Astrocyte of the hippocampus (primary cell): ENCODE measurements around the gene CNTNAP2.
"Not testable (repeated sequence)": the region's sequence is repeated elsewhere in the genome, so short reads cannot be mapped to it uniquely, and the experiment has no call there.

Experiments
- DNase-seq: peaks from one replicate; pipeline ENCODE4 v3.0.0; 2011; ENCODE audit warnings: low read depth, low spot score

Gene CNTNAP2

DNA sequence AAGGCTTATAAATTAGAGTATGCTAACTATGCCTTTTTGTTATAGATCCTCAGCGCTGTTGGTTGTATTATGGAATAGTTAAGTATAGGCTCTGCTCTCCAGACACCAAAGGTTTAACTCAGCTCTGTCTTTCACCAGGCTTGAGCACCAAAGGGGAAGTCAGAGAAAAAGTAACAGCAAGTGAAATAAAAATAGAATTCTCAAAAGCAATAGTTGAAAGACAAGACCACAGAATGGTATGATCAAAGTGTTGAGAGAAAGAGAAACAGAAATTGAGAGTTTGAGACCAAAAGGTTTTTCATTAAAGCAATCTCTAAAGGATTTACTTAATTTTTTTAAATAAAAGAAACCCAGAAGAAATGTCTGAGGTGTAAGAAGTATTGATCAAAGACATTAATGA, 1944.1 kb downstream of the CNTNAP2 start:
- no peak for DNase-seq

DNA sequence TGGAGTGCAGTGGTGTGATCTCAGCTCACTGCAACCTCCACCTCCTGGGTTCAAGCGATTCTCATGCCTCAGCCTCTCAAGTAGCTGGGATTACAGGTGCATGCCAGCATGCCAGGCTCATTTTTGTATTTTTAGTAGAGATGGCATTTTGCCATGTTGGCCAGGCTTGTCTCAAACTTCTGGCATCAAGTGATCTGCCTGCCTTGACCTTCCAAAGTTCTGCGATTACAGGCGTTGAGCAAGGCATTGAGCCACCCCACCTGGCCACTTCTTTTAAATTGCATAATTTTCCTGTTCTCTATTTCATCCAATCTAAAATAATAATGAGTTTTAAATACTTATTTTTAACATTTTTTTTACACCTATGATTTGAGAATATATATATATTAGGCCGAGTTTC, 1961.5 kb downstream of the CNTNAP2 start:
- not testable (repeated sequence) for DNase-seq

DNA sequence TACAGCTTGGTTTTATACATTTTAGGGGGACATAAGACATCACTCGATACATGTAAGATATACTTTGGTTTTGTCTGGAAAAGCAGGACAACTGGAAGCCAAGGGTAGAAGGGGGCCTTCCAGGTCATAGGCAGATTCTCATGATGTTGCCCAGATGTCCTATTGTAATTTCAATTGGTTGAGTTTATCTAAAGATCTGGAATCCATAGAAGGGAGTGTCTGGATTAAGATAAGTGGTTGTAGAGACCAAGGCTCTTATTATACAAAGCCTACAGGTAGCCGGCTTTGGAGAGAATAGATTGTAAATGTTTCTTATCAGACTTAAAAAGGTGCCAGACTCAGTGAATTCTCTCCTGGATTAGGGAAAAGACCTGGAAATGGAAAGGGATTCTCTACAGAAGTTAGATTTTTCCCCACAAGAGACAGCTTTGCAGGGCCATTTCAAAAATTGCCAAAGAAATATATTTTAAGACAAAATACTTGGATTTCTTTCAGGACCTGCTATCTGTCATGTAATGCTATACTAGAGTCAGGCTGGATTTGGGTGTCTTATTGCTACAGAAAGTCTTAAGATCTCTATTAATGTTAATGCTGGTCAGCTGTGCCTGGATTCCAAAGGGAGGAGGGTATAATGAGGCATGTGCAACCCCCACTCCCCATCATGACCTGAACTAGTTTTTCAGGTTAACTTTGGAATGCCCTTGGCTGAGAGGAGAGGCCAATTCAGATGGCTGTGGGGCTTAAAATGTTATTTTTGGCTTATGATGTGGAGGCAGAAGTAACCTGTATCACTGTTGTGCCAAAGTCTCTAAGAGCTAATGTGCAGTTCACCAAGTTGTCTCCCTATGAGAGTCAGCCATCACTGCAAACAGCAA, 1962.8 kb downstream of the CNTNAP2 start:
- no peak for DNase-seq

DNA sequence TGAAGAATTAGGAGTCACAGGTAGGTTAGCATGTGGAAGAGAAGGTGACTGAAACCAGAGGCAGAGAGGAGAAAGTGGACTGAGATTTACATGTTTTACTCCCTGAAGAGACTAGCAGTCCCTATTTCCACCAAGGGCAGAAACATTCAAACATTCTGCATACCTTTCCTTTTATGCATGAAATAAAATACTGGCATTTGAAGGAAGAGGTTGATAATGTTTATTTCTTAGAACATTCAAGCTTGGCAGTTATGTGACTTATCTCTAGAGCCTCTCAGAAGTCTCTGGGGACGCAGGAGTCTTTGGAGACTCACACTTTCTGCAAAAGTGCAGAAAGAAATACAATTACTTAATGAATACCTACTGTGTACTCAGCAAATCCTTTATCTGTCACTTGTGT, 1966.8 kb downstream of the CNTNAP2 start:
- peak; percentile 9 for DNase-seq

DNA sequence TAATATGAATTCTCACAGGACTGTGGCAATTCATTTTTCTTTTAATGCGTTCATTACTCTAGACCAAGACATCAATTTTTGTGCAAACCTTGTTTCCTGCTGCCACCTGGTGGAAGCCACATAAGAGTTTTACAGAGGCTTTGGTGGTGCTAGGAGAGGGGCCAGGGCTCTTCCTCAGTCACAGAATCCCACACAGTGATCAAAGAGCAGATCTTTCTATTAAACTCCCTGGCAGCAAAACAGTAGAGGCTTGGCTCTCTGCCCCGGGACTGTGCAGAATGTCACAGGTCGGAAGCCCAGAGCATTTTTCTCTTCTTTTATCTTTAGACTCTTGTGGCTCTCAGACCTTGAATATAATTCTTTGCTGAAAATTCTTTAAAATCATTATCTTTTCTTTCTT, 1967.5 kb downstream of the CNTNAP2 start:
- peak; percentile 80 for DNase-seq

DNA sequence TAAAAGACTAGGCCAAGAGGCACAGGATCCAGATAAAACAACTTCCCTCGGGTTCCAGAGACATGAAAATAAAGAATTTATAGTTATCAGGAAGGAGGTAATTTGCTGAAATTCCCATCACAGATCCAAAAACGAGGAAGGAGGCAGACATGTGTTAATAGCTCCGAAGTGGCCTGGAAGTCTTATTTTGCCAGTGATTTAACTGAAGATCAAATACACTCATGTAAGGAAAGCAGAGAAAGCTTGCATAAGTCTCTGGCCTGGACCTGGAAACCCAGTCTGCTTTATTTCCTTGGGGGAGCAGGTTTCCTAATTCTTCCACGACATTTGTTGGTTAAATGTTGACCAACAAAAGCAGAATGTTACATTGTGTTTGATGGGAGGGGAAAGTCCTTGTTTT, 1975.3 kb downstream of the CNTNAP2 start:
- no peak for DNase-seq

DNA sequence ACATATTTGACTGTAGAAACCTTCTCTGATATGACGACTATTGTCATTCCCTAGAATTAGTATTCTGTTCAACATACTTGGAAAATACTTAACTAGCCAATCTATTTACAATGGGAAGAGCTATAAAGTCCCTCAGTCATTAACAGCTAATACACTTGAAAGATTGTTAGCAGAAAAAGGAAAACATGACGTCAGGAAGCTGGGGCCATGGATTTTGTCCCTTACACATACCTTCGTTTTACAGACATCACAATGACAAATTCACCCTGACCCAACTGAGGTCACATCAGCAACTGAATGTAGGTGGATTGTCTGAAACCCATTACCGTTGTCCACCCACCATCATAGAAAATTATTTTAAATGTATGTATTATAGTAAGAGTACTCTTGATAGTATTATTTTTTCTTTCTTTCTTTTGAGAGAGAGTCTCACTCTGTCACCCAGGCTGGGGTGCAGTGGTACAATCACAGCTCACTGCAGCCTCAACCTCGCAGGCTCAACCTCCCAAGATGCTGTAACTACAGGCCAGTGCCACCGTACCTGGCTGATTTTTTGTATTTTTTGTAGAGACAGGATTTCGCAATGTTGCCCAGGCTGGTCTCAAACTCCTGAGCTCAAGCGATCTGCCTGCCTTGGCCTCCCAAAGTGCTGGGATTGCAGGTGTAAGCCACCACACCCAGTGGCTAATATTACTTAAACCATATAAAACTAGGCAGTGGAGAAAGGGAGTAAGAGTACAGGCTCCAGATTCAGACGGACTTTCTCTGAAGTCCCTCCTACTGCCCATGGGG, 1977.0 kb downstream of the CNTNAP2 start:
- DNase-seq = no peak

DNA sequence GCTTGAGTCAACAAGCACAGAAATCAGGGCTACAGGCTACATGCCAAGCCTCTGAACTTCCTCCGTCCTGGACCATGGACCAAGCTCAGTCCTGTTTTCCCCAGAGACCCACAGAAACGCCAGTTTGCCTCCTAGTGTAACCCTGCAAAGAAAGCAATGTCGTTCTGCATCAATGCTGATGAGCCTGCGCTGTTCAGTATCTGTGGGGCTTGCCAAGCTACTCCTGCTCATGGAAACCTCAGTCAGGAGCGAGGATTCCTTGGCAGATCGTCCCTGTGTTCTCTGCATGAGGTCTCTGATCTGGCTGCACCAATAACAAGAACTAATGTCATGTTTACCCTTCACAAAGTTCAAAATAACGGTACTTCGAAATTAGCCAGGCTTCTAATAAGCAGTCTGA, 1978.5 kb downstream of the CNTNAP2 start:
- DNase-seq = peak; percentile 21

DNA sequence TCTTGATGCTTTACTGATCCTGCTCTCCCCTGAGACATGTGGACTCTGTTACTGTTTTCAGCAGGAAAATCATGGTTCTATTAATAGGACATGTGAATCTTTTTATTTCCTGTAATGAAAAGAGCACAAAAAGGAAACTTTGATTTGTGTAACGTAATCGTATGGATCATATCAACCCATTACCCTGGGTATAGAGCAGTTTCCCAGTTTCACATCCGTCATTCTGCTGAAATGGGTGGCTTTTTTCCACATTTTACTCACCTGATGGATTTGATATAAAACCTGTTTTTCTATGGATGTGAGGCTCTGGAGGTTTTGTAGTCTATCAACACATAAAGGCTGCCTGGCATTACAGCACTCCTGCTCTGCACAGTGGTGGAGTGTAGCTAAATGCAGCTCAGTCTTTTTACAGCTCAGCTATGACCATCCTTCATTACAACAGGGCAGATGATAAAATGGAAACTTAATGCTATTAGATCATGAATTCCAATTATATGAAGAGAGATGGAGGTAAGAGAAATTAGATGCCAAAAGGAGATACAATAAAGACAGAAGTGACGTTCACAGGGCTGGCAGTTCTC, 1987.6 kb downstream of the CNTNAP2 start:
- no peak for DNase-seq

DNA sequence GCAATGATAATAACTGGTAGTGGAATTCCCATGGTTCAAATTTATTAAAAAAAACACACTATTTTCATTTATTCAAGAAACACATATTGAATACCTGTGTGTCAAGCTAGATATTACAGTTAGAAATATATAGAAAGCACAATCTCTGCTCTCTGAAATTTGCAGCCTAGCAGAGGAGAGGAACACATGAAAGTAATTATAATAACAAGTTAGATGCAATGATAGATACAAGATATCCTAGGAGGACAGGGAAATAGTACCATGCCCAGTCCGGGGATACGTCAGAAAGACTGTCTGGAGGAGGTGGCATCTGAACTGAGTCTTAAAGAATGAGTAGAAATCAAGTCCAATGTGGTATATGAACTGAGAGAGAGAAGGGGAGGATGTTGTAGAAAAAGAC, 1988.3 kb downstream of the CNTNAP2 start:
- DNase-seq = no peak

DNA sequence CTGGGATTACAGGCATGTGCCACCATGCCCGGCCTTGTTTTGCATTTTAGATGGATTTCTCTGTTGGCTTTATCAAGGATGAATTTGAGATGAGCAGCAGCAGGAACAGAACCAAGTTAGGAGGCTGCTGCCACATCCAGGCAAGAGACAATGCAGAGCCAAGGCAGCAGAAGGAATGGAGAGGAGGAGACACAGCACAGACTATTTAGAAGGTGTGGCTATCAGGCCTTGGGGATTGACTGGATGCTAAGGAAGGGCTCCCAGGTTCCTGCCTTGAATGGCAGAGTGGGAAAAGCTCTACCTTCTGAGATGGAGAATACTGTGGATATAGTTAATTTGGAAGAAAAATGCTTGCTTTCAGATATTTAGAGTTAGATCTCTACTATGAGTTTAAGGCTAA, 1989.3 kb downstream of the CNTNAP2 start:
- DNase-seq = no peak

DNA sequence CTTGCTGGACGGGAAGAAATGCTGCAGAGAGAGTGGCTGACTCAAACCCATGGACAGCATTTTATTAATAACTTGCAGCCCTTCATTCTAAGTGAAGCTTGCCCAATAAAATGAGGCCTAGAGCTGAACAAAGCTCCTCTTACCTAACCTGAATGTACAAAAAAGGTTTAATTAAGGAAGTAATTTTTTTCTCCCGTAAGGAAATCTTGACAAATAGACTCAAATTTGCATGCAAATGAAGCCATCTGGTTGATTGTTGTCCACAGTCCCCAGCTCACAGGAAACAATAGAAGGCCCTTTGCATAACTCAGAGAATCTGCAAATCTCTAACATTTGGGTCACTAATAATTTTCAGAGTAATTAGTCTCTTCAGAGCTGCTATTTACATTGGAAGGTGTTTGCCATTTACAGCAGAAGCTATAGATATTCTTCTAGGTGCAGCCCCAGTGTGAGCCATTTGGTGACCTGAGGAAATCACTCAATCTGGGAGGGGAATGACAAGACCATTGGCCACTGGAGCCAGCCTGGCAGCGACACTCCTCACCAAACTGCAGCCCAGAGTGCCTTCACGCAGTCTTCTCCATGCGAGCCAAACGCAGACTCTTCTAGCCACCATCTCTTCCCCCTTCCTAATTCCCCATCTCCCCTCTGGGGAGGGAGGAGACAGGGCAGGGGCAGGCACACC, 1991.0 kb downstream of the CNTNAP2 start:
- DNase-seq = no peak

DNA sequence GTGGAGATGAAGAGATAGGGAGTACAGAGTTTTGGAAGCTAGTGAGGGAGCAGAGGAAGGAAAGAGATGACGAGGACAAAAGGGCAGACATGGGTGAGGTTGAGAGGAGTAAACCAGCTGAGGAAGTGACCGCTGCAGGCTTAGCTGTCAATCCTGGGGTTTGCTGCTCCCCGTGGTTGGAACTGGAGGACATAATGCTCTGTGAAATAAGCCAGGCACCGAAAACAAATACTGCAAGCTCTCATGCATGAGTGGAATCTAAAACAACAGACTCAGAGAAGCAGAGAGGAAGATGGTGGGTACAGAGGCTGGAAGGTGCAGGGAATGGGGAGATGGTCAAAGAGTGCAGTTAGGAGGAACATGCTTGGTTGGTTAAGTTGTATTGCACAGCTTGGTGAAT, 1991.8 kb downstream of the CNTNAP2 start:
- no peak for DNase-seq

DNA sequence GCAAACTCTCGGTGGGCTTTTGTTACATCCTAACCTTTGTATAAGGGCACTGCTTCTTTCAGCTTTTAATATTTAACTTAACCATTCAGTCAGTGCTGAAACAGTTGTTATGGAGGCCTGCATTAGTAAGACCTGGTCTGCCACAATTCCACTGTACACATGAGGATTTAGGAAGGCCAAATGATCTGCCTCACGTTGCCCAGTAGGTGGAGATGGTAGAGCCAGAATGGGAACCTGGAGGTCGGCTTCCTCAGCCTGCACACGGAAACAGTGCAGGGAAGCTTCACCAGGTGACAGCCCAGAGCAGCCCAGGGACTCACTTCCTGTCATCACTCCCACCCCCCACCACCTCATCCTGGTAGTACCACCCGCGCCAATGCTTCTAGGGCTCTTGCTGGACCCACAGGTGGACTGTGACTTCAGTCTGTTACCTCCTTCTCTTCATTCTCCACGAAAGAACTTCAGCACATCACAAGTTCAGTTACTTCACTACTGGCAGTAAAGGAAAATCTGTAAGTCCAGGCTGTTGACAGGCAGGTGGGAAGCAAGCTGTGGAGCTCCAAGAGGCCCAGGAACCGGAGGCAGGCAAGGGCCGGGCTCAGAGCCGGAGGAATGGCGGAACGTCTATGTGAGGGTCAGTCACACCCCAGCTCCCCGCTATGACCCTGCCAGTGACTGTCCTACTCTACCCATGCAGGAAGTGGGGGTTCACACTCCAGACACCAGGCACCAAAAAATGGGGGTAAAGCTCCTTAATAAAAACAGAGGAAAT, 1993.7 kb downstream of the CNTNAP2 start:
- DNase-seq = no peak

DNA sequence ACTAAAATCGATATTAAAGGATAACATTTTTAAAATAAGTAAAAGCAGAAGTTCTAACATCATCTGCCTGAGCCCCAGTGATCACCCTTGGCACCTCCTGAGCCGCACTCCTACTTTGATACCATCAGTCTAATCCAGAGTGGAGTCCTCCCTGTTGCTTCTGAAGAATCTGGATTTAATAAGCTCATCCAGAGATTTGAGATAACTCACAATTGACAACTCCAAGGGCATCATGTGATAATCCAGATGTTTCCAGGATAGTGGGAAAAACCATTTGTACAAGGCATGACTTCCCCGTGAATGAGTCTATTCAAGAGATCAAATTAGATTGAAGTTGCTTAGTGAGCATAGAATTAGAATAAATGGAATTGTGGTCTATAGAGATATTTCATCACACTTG, 1998.2 kb downstream of the CNTNAP2 start:
- no peak for DNase-seq

DNA sequence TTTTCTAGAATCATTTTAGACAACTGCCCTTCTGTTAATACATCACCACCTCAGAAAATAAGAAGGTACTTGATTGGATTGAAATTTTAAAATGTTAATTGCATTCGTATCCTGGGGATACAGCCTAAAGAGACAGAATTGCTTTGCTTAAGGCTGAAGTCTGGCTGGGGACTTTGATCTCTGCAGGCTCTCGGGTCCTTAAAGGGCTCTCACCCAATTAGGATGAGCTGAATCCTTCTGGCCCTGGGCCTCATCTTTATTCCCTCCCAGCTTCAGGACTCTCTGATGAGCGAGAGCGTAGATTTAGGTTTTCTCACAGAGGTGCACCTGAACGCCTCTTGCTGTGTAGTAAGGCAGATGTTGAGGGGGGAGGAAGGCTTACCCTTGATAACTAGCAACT, 1998.7 kb downstream of the CNTNAP2 start:
- DNase-seq = no peak

DNA sequence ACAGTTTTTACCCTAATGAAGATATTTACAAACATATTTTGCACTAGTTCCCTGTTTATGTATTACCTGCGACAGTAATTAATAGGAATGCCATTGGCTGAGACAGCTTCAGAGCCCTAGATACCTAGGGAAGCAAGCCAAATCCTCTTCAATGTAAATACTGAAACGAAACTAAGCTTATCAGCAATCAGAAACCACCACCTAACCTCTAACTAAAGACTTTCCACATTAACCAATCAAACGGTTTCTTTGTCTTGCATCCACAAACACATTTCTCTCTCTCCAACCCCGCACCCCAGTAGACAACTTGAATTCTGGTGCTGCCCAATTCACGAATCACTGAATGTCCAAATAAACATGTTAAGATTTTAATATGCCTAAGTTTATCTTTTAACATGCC, 1999.6 kb downstream of the CNTNAP2 start:
- DNase-seq = no peak

DNA sequence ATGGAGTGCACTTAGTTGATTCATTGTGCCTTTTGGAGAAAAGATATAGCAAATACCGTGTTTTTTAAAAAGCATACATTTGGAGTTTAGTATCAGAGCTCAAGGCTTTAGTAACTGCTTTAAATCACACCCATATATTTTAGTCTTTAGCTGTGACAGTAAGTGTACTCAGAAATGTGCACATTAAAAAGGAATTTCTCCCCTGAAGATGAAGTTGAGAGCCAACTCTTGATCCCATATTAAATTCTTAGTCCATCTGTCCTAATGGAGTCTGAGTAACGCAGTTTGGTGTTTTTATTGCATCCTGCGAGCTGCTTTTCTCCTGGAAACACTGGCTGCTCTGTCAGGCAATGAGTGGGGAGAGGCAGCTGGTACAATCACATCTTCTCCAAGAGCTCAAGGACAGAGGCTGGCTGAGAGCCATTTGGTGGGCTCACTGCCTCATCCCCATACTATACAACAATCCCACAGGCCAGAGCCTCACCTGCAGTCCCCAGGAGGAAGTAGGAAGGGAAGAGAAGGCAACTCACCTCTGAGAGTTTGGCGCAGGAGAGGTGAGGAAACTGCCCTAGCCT, 2000.3 kb downstream of the CNTNAP2 start:
- DNase-seq = no peak

DNA sequence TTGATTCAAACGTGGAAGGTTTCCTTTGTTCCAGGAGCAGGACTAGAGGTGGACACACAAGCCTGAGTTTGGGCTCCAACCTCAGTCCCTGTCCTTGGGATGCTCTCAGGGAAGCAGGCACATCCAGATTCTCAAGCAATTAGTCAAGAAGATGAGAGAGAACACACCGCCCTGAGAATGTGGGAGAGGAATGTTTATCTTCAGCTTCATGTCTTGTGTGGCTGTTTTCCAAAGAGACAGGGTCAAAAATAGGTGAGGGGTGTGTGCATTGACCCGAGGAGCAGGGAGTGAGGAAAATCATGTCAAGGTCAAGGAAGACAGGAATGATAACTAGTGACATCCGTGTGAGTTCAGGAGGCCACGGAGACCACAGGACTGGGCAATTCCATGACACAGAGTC, 2001.8 kb downstream of the CNTNAP2 start:
- no peak for DNase-seq

DNA sequence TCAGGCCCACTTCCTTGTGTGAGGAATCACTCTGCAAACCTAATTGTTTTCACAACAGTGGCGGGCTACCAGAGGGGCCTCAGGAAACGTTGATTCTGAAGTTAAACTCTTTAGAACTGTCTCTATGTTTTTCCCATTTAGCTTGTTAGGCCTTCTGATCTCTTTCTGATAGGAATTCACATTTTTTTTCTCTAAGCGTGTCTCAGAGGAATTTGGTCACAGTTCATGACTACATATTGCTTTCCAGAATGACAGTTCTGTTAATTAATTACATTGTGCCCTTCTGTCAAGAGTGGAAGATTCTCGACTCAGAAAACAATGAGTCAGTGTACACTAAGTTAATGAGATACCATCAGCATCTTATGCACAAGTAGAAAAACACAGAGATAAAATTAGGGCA, 2004.8 kb downstream of the CNTNAP2 start:
- no peak for DNase-seq

DNA sequence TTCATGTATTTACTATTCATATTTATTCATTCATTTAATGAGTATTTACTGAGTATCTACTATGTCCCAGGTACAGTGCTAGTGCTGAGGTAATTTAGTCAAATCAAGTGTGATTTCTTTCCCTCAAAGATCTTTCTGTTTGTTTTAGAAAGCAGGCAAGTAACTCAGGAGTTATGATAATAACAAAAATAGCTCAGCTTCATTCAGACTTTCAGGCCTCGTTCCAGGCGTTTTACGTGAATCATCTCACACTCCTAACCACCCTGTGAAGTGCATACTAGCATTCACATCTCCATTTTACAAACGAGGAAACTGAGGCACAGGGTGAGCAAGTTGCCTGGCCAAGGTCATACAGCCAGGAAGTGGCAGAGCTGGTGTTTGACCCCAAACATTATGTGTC, 2005.2 kb downstream of the CNTNAP2 start:
- no peak for DNase-seq
